Measurements from ENCODE around the gene IFNE.
A peak's percentile ranks its signal among the peaks of the same experiment; 100 is the strongest.
"Not testable (repeated sequence)": the region's sequence is repeated elsewhere in the genome, so short reads cannot be mapped to it uniquely, and the experiment has no call there.

IFNE gene

GRCh38 chr9:21481470-21482056 lies 550 bp downstream of the IFNE start:
- no peak for DNase-seq

- DNase-seq = no peak
These were observed 2.9 kb downstream of the IFNE start for GRCh38 chr9:21479152-21479702.

GRCh38 chr9:21477466-21477865 lies 4.6 kb downstream of the IFNE start:
- DNase-seq = no peak

- no peak for DNase-seq
These were observed 8.9 kb downstream of the IFNE start for GRCh38 chr9:21473236-21473635.

- DNase-seq = no peak
These were observed 12.0 kb downstream of the IFNE start for GRCh38 chr9:21470126-21470525.

GRCh38 chr9:21465859-21466518 lies 16.1 kb downstream of the IFNE start:
- DNase-seq = no peak

DNA sequence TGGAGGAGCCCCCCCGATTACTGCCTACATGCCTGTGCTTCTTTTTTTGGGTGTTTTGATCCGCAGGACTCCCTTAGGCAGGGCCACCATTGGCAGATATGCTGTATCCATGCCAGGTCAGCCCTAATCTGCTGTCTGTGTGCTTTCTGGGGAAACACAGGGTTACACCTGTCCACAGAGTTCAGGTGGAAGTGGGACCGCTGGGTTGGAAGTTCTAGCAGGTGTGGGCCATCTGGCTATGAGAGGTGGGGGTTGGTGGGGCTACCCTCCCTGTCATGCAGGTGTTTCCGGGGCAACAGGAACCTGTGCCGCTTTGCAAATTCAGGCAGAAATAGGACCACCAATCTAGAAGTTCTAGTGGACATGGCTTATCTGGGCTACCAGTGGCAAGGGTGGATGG lies 17.0 kb downstream of the IFNE start:
- no peak for DNase-seq

GRCh38 chr9:21461377-21461776 lies 20.7 kb downstream of the IFNE start:
- DNase-seq = no peak

GRCh38 chr9:21455320-21455719 lies 26.8 kb downstream of the IFNE start:
- DNase-seq = no peak

DNA sequence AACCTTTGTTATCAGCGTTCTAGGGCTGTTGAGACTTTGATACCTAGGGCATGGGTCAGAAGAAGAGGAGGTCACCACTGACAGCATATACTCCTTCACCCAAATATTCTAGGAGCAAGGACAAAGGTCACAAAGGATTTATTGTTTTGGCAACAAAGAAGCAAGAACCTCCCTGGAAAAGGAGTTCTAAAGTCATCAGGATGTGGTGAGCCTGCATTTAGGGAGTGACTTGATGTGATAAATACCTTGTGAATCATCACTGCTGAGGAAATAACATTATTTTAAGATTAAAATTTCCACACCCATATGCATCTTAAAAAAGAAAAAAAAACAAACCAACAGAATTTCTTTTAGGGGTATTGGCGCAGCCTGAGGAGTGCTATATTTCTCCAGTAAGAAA lies 28.0 kb downstream of the IFNE start:
- no peak for DNase-seq

DNA sequence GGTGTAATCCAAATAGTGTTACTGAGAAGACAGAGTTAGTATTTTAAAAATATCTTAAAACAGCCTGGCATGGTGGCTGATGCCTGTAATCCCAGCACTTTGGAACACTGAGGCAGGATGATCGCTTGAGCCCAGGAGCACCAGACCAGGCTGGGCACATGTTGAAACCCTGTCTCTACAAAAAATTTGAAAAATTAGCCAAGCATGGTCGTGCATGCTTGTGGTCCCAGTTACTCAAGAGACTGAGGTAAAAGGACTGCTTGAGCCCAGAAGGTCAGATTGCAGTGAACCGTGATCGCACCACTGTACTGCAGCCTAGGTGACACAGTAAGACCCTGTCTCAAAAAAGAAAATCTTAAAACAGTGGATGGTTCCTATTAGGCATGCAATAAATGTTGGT lies 29.4 kb downstream of the IFNE start:
- no peak for DNase-seq

GRCh38 chr9:21450733-21451394 lies 31.2 kb downstream of the IFNE start:
- no peak for DNase-seq

DNA sequence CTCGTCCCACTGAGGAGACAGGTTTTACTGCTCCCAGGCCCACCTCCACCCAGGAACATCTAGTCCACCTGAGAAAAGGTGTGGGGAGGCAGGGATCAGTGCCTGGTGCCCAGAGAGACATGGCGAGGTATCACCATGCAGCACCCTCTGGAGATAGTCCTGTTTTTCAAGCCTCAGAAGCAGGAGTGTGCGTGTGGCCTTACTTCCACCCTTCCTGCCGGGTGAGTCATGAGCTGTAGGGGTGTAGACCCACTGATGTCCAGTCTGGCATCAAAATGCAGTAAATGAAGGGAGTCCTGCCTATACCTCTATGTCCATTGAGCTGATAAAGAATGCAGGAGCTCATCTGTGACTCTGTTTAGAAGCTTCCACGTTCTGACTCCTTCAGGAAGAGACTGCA lies 32.8 kb downstream of the IFNE start:
- DNase-seq = not testable (repeated sequence)

GRCh38 chr9:21443849-21444625 lies 38.1 kb downstream of the IFNE start:
- DNase-seq = no peak

DNA sequence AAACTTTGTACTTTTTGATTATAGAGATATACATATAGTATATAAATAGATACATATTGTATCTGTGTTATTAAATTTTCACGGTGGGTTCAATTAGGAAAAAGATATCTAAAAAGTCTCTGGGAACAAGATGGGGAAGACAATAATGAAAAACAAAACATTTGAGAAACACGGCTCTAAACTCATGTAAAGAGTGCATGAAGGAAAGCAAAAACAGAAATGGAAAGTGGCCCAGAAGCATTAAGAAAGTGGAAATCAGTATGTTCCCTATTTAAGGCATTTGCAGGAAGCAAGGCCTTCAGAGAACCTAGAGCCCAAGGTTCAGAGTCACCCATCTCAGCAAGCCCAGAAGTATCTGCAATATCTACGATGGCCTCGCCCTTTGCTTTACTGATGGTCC lies 42.0 kb downstream of the IFNE start, which contains the start of gene IFNA1:
Gene IFNA1, plus strand, starts transcription at position 301 of the 400 bp plus-strand sequence. Its CDS starts 69 bp downstream, at position 370.
- DNase-seq = no peak

GRCh38 chr9:21435015-21435383 lies 47.1 kb downstream of the IFNE start:
- DNase-seq = not testable (repeated sequence)

GRCh38 chr9:21434202-21435014 lies 47.7 kb downstream of the IFNE start:
- peak; percentile 40 for DNase-seq

DNA sequence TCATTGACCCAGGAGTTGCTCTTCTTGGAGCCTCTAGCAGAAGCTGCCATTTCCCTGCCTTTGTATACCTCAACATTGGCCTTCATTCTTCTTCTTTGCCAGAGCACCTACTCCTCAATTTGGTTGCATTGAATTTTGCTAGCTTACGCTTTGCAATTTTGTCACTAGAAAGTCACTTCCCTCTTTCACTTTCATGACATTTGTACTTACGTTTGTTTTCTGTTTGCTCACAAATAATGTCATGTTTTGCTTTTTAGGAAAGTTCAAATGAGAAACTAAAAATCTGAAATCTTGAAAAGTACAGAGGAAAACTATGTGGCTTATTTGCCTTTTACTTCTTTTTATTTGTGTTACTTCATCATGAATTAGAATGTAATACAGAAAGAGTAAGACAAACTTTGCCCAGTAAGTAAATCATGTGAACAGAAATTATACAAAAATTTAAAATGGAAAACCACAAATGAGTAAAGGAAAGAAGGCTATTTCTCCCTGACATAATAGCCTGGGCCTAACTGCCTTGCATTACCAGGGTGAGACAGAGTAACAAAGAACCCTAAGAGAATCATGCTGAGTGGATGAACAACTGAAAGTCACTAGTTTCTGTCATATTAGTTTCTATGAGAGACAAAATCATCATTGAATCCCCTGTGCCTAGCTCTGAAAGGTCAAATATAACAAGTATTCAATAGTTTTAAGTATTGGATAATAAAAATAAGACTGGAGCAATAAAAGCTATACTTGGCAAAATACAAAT lies 49.3 kb downstream of the IFNE start:
- DNase-seq = no peak
